K562 (cell line): ENCODE measurements around the gene ABLIM2. TPM values are rescaled to one million over a fixed set of nuclear protein-coding genes. Genes with fewer than 3 reads are reported as not detected.

Experiments used
- ARID1B ChIP-seq: fragments of 450-650 bp; IDR thresholded peaks from 2 replicates; pipeline ENCODE4 v1.6.1; 2016; ENCODE audit warnings: antibody characterized with exemption, mild to moderate bottlenecking, inconsistent platforms
- ARID3A ChIP-seq: IDR thresholded peaks from 2 replicates; pipeline ENCODE4 v1.6.1; 2012; ENCODE audit warnings: low read depth, low read length, improper control_type of control experiment, borderline replicate concordance
- HDAC1 ChIP-seq, 2 experiments: fragments of 450-650 bp; IDR thresholded peaks; 2 replicates each; pipeline ENCODE4 v1.6.1; 2016 to 2017; ENCODE audit warnings: inconsistent platforms in 1 of 2, mild to moderate bottlenecking in 1 of 2, moderate library complexity in 1 of 2
- HMGXB4 ChIP-seq: sonication (generic); formaldehyde crosslinking; IDR thresholded peaks from 2 replicates; pipeline ENCODE4 v1.8.1; 2023; ENCODE audit warnings: mild to moderate bottlenecking, missing genetic modification reagents
- HNRNPK ChIP-seq: fragments of 200-400 bp; formaldehyde crosslinking; IDR thresholded peaks from one replicate; pipeline ENCODE4 v1.6.1; 2018; ENCODE audit warnings: mild to moderate bottlenecking, low read depth, low read length; ENCODE audit not compliant: poor library complexity, severe bottlenecking
- MBD2 ChIP-seq: sonication (generic); IDR thresholded peaks from 2 replicates; pipeline ENCODE4 v1.6.1; 2016; ENCODE audit warnings: low read depth, borderline replicate concordance
- MCM3 ChIP-seq: fragments of 450-650 bp; IDR thresholded peaks from 2 replicates; pipeline ENCODE4 v1.6.1; 2016
- MLX ChIP-seq, 2 experiments: fragments of 450-650 bp in 1 of 2; sonication (generic) in 1 of 2; formaldehyde crosslinking; conservative IDR thresholded peaks; 2 replicates each; pipeline versions ENCODE4 v1.4.0 to v1.8.1; 2020 to 2022; ENCODE audit warnings: mild to moderate bottlenecking in 1 of 2, missing genetic modification reagents in 1 of 2
- NFATC3 ChIP-seq: fragments of 450-650 bp; IDR thresholded peaks from 2 replicates; pipeline ENCODE4 v1.6.1; 2017; ENCODE audit warnings: mild to moderate bottlenecking
- NONO ChIP-seq, 2 experiments: fragments of 200-400 bp in 1 of 2; fragments of 450-650 bp in 1 of 2; formaldehyde crosslinking in 1 of 2; IDR thresholded peaks; 2 replicates each; pipeline ENCODE4 v1.6.1; 2017; ENCODE audit warnings: low read depth in 2 of 2, mild to moderate bottlenecking in 2 of 2, moderate library complexity in 2 of 2, low read length in 1 of 2
- RBM25 ChIP-seq: fragments of 200-400 bp; formaldehyde crosslinking; IDR thresholded peaks from 2 replicates; pipeline ENCODE4 v1.6.1; 2018; ENCODE audit warnings: low read length, low read depth, moderate library complexity; ENCODE audit not compliant: severe bottlenecking
- RCOR1 ChIP-seq, 2 experiments: IDR thresholded peaks; 2 replicates each; pipeline ENCODE4 v1.6.1; 2012; ENCODE audit warnings: low read depth in 2 of 2, low read length in 2 of 2, borderline replicate concordance in 1 of 2, improper control_type of control experiment in 1 of 2
- SLC30A9 ChIP-seq: fragments of 250-450 bp; sonication (Bioruptor Pico); IDR thresholded peaks from 2 replicates; pipeline ENCODE4 v1.8.0; 2022; ENCODE audit warnings: mild to moderate bottlenecking, moderate library complexity
- SRF ChIP-seq, 2 experiments: fragments of 250-450, 450-650 bp in 1 of 2; sonication (Bioruptor Pico) in 1 of 2; sonication (generic) in 1 of 2; formaldehyde crosslinking; IDR thresholded peaks; 2 replicates each; pipeline versions ENCODE4 v1.5.0 to v1.5.1; 2020 to 2022; ENCODE audit warnings: mild to moderate bottlenecking in 1 of 2, missing genetic modification reagents in 1 of 2
- ZBED1 ChIP-seq: IDR thresholded peaks from 2 replicates; pipeline ENCODE4 v1.6.1; 2014
- ZBTB49 ChIP-seq: sonication (generic); formaldehyde crosslinking; IDR thresholded peaks from 2 replicates; pipeline ENCODE4 v1.8.0; 2022; ENCODE audit warnings: missing genetic modification reagents, mild to moderate bottlenecking, borderline replicate concordance
- ZNF436 ChIP-seq: fragments of 250-450, 450-650 bp; sonication (Bioruptor Pico); formaldehyde crosslinking; IDR thresholded peaks from 2 replicates; pipeline ENCODE4 v1.7.0; 2020; ENCODE audit warnings: mild to moderate bottlenecking
- ZNF444 ChIP-seq: fragments of 250-450 bp; sonication (Bioruptor Pico); IDR thresholded peaks from 2 replicates; pipeline ENCODE4 v1.4.0; 2020; ENCODE audit warnings: mild to moderate bottlenecking, moderate library complexity
- polyA plus RNA-seq, 8 experiments: library from polyadenylated mRNA; depleted of rRNA in 4 of 8; stranded (reverse) in 5 of 8; unstranded in 3 of 8; fragments of >200 nt; fragmentation: Nextera tagmentation in 2 of 8; fragmentation: Illumina TruSeq in 1 of 8; extraction: Ambion mirVana in 2 of 8; extraction: Trizol in 1 of 8; gene quantifications; 2 replicates each; pipeline versions ENCODE4 v1.2.1 to v1.2.3, GENCODE V29; 2011 to 2014; ENCODE audit warnings: inconsistent platforms in 1 of 8, missing spikeins in 1 of 8
- total RNA-seq, 7 experiments: library from RNA; depleted of rRNA in 6 of 7; stranded (reverse); fragments of >200 nt in 6 of 7; fragmentation: Illumina TruSeq in 2 of 7; extraction: Trizol in 2 of 7; gene quantifications; 2 replicates each; pipeline versions ENCODE4 v1.2.1 to v1.2.3, GENCODE V29; 2011 to 2021; ENCODE audit warnings: low replicate concordance in 1 of 7

Gene ABLIM2
- total and polyA plus RNA-seq, 9 of the 15 experiments (the other 6 are each of a cell fraction or from before 2014, with no cell fraction given) = not detected

- no peak for TF ChIP-seq NONO (IDR thresholded peaks at IDR 0.05; ENCODE audit: low read depth in 2 of 2, low read length in 1 of 2)
- TF ChIP-seq ARID1B = no peak
- TF ChIP-seq ZNF436 (CRISPR knock-in tag) = no peak
- no peak for TF ChIP-seq MCM3
- TF ChIP-seq SLC30A9 = no peak
- TF ChIP-seq MLX (CRISPR knock-in tag; conservative IDR thresholded peaks at IDR 0.05) = no peak
- no peak for TF ChIP-seq ZBTB49 (CRISPR knock-in tag)
- TF ChIP-seq HMGXB4 (CRISPR knock-in tag) = no peak
- TF ChIP-seq MBD2 = no peak
- peak in 1 of 2 experiments; percentile 63; a peak in 2 of 4 replicates for TF ChIP-seq RCOR1 (IDR thresholded peaks at IDR 0.05; ENCODE audit: borderline replicate concordance in 1 of 2, low read depth in 2 of 2, low read length in 2 of 2)
- TF ChIP-seq ZBED1 = no peak
- TF ChIP-seq RBM25 = no peak
- TF ChIP-seq NFATC3 = no peak
- no peak for TF ChIP-seq HDAC1 (IDR thresholded peaks at IDR 0.05)
- TF ChIP-seq ZNF444 (CRISPR knock-in tag) = no peak
- TF ChIP-seq HNRNPK = no peak
- no peak for TF ChIP-seq ARID3A
- TF ChIP-seq SRF (CRISPR knock-in tag; IDR thresholded peaks at IDR 0.05) = no peak; a peak in 1 of 4 replicates
Observed at GRCh38 chr4:8200302-8200975, 41.8 kb upstream of the ABLIM2 start (continued).
